Spleen (tissue), 7 donors: ENCODE results near the gene KCNE1.

Source experiments
- POLR2A ChIP-seq, 3 donors: fragments of 450-650 bp; IDR thresholded peaks; one replicate each; pipeline ENCODE4 v1.5.1; 2017; ENCODE audit warnings: antibody characterized with exemption in 3 of 3, mild to moderate bottlenecking in 1 of 3
- POLR2AphosphoS5 ChIP-seq, 3 donors: sonication (generic); formaldehyde crosslinking; IDR thresholded peaks; one replicate each; pipeline ENCODE4 v1.5.1; 2017; ENCODE audit warnings: antibody characterized with exemption in 3 of 3
- TF ChIP-seq, protein P1 (sequence below), 11 experiments: fragments of 200-600 bp in 7 of 11; fragments of 450-650 bp in 4 of 11; sonication (generic) in 4 of 11; IDR thresholded peaks in 8 of 11; conservative IDR thresholded peaks in 3 of 11; 1 replicate in 7 of 11; 2 replicates in 4 of 11; pipeline versions ENCODE4 v1.4.0 to v1.8.0; 2016 to 2021; ENCODE audit warnings: antibody characterized with exemption in 11 of 11, inconsistent platforms in 4 of 11, mild to moderate bottlenecking in 1 of 11
- donor health status: DM: no; HTN: no; CAD: no; lungs with moderate emphysema.
- donor health status: DM: no; HTN: no; CAD: no.
- donor health status: DM: no; HTN: no; CAD: no.

- TF ChIP-seq POLR2AphosphoS5 (IDR thresholded peaks at IDR 0.05) (no peak), POLR2A (IDR thresholded peaks at IDR 0.05) (no peak)
- TF ChIP-seq, protein P1, sequence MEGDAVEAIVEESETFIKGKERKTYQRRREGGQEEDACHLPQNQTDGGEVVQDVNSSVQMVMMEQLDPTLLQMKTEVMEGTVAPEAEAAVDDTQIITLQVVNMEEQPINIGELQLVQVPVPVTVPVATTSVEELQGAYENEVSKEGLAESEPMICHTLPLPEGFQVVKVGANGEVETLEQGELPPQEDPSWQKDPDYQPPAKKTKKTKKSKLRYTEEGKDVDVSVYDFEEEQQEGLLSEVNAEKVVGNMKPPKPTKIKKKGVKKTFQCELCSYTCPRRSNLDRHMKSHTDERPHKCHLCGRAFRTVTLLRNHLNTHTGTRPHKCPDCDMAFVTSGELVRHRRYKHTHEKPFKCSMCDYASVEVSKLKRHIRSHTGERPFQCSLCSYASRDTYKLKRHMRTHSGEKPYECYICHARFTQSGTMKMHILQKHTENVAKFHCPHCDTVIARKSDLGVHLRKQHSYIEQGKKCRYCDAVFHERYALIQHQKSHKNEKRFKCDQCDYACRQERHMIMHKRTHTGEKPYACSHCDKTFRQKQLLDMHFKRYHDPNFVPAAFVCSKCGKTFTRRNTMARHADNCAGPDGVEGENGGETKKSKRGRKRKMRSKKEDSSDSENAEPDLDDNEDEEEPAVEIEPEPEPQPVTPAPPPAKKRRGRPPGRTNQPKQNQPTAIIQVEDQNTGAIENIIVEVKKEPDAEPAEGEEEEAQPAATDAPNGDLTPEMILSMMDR (IDR thresholded peaks at IDR 0.05 in 8 of 11, conservative IDR thresholded peaks at IDR 0.05 in 3 of 11), result no peak
Measured at GRCh38 chr21:34559089-34559631, 47.1 kb upstream of the KCNE1 start.
